ENCODE data around the gene POLG. TPM values are rescaled to one million over a fixed set of nuclear protein-coding genes. Genes with fewer than 3 reads are reported as not detected.

POLG gene
- total and polyA plus RNA-seq, 2 of the 4 experiments (the other 2 are of a cell fraction), result 19.9 to 30.6 TPM

GRCh38 chr15:89346516-89347231, 12.1 kb upstream of the POLG start:
- Histone ChIP-seq H4K5ac (ENCODE audit: low read depth, low read length) (no peak overlapping the region), H3K79me1 (ENCODE audit: low read depth in 1 of 2, low read length in 2 of 2) (no peaks in the 10 kb centered on the region), H3K4me1 (ENCODE audit: control insufficient read depth, insufficient read depth, low read length) (no peaks in the 10 kb centered on the region), H3K9me1 (ENCODE audit: insufficient read depth, low read length) (no peaks in the 10 kb centered on the region), H2AK9ac (replicated peaks; ENCODE audit: low read depth, low read length, poor library complexity) (no peak overlapping the region), H2BK20ac (ENCODE audit: low read depth, low read length) (no peak overlapping the region), H3K56ac (ENCODE audit: extremely low read depth, insufficient read depth, low read length) (no peak overlapping the region), H3K27ac (ENCODE audit: insufficient read depth, low read length) (no peak overlapping the region), H2AFZ (replicated peaks; ENCODE audit: low read length, poor library complexity) (no peak overlapping the region), H3K27me3 (ENCODE audit: control insufficient read depth, insufficient read depth, low read length) (peaks cover 50% of the 10 kb centered on the region), H2BK120ac (ENCODE audit: low read depth, low read length) (no peak overlapping the region), H3K4me3 (ENCODE audit: insufficient read depth, low read depth, low read length) (no peak overlapping the region), H2BK5ac (ENCODE audit: low read depth, low read length, poor library complexity, severe bottlenecking) (no peak overlapping the region), H4K8ac (ENCODE audit: low read depth in 2 of 2, low read length in 2 of 2) (no peak overlapping the region), H3K9me3 (ENCODE audit: control insufficient read depth, insufficient read depth, low read length) (no peaks in the 10 kb centered on the region), H4K20me1 (ENCODE audit: insufficient read depth, low read length) (no peaks in the 10 kb centered on the region), H3K14ac (replicated peaks; ENCODE audit: low read depth, low read length) (no peak overlapping the region), H3K23ac (ENCODE audit: low read depth, low read length) (no peak overlapping the region), H4K91ac (ENCODE audit: insufficient read depth, low read depth, low read length) (no peak overlapping the region), H3K4ac (ENCODE audit: low read depth, low read length) (no peak overlapping the region), H3K36me3 (ENCODE audit: control insufficient read depth, insufficient read depth, low read length) (no peaks in the 10 kb centered on the region), H2AK5ac (ENCODE audit: low read depth, low read length) (no peak overlapping the region), H3K9ac (ENCODE audit: low read depth, low read length) (no peak overlapping the region), H3K4me2 (ENCODE audit: low read depth, low read length) (no peak overlapping the region), H3K18ac (ENCODE audit: low read depth, low read length) (no peak overlapping the region), H2BK15ac (ENCODE audit: low read depth, low read length) (no peak overlapping the region)
- in situ Hi-C loops (cut with MboI; ENCODE audit: low sequenced_read_pairs), result no loop called here
- DNase-seq, result no peak
- BruUV-seq (replicated peaks), result no TSS peak
- peak; percentile 48 for ATAC-seq (ENCODE audit: low read depth)
- WGBS, 2 experiments (ENCODE audit: extremely low coverage in 2 of 2, insufficient read length in 1 of 2), result 44% methylated on average over 6 of the region's 10 CpGs; no CpG with 5 or more reads in 1 of the 2 experiments
- intact Hi-C loops (cut with micrococcal nuclease), result no loop called here
- ChIA-PET POLR2A (ENCODE audit: unreplicated experiment) (no interaction called here), CTCF (interaction anchor here (0.9 kb wide), 1 partner anchor 10 kb away, joined by 4 read pairs; no protein-coding TSS in a partner anchor)
- no peak for TF ChIP-seq CTCF (conservative IDR thresholded peaks at IDR 0.05; ENCODE audit: low read depth, low read length)
- TF ChIP-seq BHLHE40 (IDR thresholded peaks at IDR 0.05; ENCODE audit: low read depth, low read length), result no peak
- no peak for TF ChIP-seq RCOR1 (IDR thresholded peaks at IDR 0.05; ENCODE audit: insufficient replicate concordance, low read length)
- no peak for TF ChIP-seq ELK1 (IDR thresholded peaks at IDR 0.05; ENCODE audit: borderline replicate concordance, low read depth, low read length)
- TF ChIP-seq CHD1 (IDR thresholded peaks at IDR 0.05; ENCODE audit: low read depth, low read length), result no peak
- no peak for TF ChIP-seq RAD21 (IDR thresholded peaks at IDR 0.05; ENCODE audit: low read length)
- TF ChIP-seq RFX5 (IDR thresholded peaks at IDR 0.05; ENCODE audit: low read depth, low read length), result no peak
- TF ChIP-seq MXI1 (IDR thresholded peaks at IDR 0.05; ENCODE audit: borderline replicate concordance, low read depth, low read length), result no peak
- no peak for TF ChIP-seq POLR2A (IDR thresholded peaks at IDR 0.05; ENCODE audit: low read depth, low read length)
- TF ChIP-seq MAFK (IDR thresholded peaks at IDR 0.05; ENCODE audit: low read depth, low read length), result no peak
- no peak for TF ChIP-seq FOS (IDR thresholded peaks at IDR 0.05; ENCODE audit: low read depth, low read length)
- no peak for TF ChIP-seq USF2 (IDR thresholded peaks at IDR 0.05; ENCODE audit: low read depth, low read length)
- dilution Hi-C loops (cut with HindIII; ENCODE audit: low sequenced_read_pairs, unreplicated experiment), result no loop called here

Measured in IMR-90 (cell line).